ENCODE measurements around the gene CSNK1D. TPM values are rescaled to one million over a fixed set of nuclear protein-coding genes. Genes with fewer than 3 reads are reported as not detected.

Gene CSNK1D
- total RNA-seq, 1 donor from 2014 or later: 54.1 TPM

DNA sequence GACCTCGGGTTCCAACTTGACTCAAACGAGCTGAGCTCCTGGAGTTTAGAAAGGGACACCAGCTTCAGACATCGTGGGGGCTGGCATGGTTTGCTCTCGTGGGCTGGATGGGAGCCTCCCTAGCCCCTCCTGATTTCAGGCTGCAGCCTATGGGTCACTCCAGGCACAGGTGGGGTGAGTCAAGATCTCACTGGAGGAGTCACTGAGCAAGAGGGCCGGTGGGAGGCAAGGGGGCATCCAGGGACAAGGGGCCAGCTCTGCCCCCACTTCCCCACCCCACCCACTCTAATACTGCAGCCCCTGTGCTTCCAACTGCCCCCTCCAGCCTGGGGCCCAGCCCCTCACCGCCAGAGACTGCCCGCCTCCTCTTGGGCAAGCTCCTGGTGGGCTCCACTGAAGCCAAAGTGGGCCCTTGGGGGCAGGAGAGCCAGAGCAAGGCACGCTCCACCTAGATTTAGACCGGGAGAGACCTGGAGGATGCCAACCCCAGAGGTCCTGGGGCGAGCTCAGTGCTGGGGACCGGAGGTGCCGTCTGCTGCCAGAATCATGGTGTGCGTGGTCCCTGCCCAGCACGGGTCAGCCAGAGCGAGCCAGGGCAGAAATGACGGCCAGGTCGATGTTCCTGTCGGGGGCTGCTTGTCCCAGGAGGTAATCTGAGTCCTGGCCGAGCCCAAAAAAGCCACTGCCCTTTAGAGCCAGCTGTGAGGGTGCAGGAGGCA, 38.3 kb downstream of the CSNK1D start:
- H3K4me3 ChIP-seq (ENCODE audit: low read depth, low read length): no peak overlapping the region
- DNase-seq (ENCODE audit: low read depth): no peak
- TF ChIP-seq, protein P1, sequence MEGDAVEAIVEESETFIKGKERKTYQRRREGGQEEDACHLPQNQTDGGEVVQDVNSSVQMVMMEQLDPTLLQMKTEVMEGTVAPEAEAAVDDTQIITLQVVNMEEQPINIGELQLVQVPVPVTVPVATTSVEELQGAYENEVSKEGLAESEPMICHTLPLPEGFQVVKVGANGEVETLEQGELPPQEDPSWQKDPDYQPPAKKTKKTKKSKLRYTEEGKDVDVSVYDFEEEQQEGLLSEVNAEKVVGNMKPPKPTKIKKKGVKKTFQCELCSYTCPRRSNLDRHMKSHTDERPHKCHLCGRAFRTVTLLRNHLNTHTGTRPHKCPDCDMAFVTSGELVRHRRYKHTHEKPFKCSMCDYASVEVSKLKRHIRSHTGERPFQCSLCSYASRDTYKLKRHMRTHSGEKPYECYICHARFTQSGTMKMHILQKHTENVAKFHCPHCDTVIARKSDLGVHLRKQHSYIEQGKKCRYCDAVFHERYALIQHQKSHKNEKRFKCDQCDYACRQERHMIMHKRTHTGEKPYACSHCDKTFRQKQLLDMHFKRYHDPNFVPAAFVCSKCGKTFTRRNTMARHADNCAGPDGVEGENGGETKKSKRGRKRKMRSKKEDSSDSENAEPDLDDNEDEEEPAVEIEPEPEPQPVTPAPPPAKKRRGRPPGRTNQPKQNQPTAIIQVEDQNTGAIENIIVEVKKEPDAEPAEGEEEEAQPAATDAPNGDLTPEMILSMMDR (conservative IDR thresholded peaks at IDR 0.05; ENCODE audit: low read depth, low read length): no peak

DNA sequence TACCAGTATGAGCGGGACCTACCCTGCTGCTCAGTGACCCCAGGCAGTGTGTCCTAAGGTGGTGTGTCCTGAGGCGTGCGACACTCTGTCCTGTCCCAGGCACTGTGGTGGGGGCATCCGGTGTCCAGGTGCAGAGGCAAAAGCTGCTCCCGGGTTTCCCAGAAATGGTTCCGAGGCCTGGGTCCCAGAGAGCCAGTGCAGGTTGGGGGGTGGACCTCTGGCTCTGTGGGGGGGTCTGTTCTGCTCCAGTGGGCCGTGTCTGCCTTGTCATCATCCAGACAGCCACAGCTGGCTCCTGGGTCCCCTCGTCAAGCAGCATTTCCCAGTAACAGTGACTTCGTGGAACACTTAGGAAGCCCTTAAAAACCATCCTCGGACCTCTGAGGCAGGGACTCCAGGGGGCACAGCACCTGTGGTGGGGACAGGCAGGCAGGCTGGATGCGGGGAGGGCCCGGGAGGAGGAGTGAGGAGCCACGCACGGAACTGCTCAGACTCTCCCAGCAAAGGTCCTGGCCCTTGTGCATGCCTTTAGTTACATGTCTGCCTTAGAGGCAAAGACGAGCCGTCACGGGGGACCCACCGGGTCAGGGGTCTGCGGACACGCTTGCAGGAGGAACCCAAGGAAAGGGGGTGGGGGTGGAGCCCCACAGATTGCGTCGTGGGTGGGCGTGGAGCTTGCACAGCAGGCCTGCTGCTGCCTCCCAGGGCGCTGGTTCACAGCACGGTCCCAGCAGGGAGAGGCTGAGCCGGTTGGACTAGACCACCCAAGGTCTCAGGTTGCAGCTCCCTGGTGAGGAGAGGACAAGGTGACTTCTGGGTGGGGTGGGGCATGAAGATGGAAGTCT, 39.1 kb downstream of the CSNK1D start:
- TF ChIP-seq, protein P1 (conservative IDR thresholded peaks at IDR 0.05; ENCODE audit: low read depth, low read length): no peak
- DNase-seq (ENCODE audit: low read depth): no peak
- peak overlapping the region; percentile 14 for H3K4me3 ChIP-seq (ENCODE audit: low read depth, low read length)

DNA sequence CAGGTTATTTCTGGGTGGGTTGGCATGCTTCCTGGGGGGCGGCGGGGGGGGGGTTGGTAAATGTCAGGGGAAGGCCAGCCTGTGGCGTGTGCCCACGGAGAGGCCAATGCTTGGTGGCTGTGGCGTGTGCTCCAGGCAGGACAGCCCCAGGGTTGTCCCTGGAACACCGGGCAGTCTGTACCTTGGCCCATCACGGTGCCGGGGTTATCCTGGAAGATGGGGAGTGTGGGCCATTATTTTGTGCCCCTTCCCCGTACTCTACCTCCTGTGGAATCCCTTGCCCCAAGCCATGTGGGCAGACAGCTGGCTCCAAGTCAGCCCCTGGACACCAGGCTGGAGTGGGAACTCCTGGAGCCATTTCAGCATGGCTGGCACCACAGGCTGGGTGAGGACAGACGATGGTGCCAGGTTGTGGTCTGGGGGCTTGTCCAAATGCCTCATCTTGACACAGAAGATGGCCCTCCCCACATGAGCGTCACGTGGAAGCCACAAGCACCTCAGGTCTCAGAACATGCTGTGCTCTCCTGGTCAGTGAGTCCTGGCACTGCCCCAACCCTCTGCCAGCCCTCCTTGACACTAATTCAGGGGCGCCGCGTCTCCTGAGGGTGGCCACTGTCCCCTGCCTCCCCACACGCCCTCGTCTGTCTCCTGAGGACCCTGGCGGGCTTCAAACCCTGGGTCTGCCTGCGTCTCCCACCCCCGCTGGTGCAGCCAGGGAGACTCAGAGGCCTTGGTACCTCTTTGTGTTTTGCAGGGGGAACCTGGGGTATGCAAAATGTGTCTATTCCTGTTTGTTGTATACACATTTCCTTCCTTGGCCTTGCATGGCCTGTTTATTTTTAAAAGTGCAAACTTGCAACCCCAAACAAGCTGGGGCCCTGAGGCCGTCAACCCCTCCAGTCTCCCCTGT, 40.4 kb downstream of the CSNK1D start:
- TF ChIP-seq, protein P1 (conservative IDR thresholded peaks at IDR 0.05; ENCODE audit: low read depth, low read length): no peak
- no peak for DNase-seq (ENCODE audit: low read depth)
- H3K4me3 ChIP-seq (ENCODE audit: low read depth, low read length): no peak overlapping the region

DNA sequence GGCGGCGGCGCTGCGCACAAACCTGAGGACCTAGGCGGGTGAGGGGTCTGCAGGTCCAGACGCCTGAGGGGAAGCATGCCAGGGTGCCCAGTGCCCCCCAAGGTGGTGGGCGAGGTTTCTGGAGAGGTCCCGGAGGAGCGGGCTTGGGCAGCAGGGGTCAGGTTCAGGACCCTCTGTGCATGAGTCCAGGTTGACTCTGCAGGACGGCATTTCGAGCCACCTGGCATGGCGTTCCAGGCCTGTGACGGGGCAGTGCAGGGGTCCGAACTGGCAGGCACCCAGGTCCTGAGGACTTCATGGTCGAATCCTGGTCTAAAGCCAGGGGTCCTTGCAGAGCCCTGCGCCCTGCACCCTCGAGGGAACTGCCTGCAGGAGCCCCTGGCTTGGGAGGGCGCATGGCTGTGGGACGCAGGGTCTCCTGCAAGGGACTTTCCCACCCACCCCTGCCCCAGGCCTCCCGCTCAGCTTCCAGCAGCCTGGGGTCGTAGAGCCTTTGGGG, 41.1 kb downstream of the CSNK1D start:
- TF ChIP-seq, protein P1 (conservative IDR thresholded peaks at IDR 0.05; ENCODE audit: low read depth, low read length): no peak
- no peak for DNase-seq (ENCODE audit: low read depth)
- peak overlapping the region; percentile 98 for H3K4me3 ChIP-seq (ENCODE audit: low read depth, low read length)

DNA sequence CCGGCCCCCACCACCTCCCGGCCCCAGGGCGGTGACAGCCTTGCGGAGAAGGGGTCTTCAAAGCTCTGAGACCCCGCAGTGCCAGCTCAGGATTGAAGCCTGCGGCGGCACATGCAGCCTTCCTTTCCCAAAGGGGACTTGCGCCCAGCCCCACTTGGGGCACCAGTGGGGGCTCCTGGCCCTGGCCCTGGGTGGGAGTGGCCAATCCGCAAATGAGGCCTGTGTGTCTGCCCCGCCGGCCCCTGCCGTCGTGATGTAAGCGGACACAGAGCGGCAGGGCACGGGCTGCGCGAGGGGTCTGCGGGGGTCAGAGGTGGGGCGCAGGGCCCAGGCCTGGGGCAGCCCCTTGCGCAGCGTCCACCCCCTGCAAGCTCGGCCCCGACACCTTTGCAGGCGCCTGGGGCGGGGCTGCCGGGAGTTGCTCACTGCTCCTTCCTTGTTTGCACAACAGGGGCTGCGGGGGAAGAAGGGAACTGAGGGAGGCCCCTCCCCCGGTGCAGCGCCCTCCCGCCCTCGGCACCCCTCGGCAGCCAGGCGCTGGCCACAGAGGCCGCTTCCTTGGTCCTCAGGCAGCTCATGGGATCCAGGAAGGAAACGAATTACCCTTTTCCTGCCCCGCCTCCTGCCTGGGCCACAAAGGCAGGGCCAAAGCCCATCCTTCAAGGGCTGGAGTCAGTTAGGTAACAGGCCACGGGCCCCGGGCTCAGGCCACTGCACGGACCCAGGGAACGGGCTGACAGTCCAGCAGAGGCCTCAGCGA, 41.8 kb downstream of the CSNK1D start:
- DNase-seq (ENCODE audit: low read depth): no peak
- TF ChIP-seq, protein P1 (conservative IDR thresholded peaks at IDR 0.05; ENCODE audit: low read depth, low read length): no peak
- H3K4me3 ChIP-seq (ENCODE audit: low read depth, low read length): peak overlapping the region; percentile 98

DNA sequence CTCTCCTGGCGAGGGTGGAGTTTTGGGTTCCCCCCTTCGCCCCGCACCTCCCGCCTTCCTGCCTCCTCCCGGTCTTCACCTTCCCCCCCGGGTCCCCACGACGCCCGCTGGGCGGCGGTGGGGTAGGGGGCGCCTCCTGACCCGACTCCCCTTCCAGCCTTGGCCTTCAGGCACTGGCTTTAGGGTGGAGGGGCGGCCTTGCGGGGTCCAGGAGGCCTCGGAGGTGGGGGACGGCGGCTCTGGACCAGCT, 42.3 kb downstream of the CSNK1D start:
- TF ChIP-seq, protein P1 (conservative IDR thresholded peaks at IDR 0.05; ENCODE audit: low read depth, low read length): no peak
- peak overlapping the region; percentile 98 for H3K4me3 ChIP-seq (ENCODE audit: low read depth, low read length)

More for the DNA sequence above, 42.3 kb downstream of the CSNK1D start:
- no peak for DNase-seq (ENCODE audit: low read depth)
